WTC11 (cell line): Measurements from ENCODE around the gene CCDC121.

ENCODE experiments used
- ARID4B ChIP-seq: sonication (generic); formaldehyde crosslinking; IDR thresholded peaks from 2 replicates; pipeline ENCODE4 v1.8.0; 2023; ENCODE audit warnings: missing genetic modification reagents, mild to moderate bottlenecking, borderline replicate concordance
- ATF1 ChIP-seq: sonication (generic); formaldehyde crosslinking; IDR thresholded peaks from 2 replicates; pipeline ENCODE4 v1.8.1; 2023; ENCODE audit warnings: mild to moderate bottlenecking, moderate library complexity, missing genetic modification reagents
- CREB1 ChIP-seq: sonication (generic); formaldehyde crosslinking; IDR thresholded peaks from 2 replicates; pipeline ENCODE4 v1.8.0; 2023; ENCODE audit warnings: mild to moderate bottlenecking, missing genetic modification reagents
- CTCF ChIP-seq: fragments of 200-600 bp; IDR thresholded peaks from 2 replicates; pipeline ENCODE4 v1.8.0; 2022; ENCODE audit warnings: antibody characterized with exemption
- MAX ChIP-seq: sonication (generic); formaldehyde crosslinking; IDR thresholded peaks from 2 replicates; pipeline ENCODE4 v1.8.0; 2022; ENCODE audit warnings: mild to moderate bottlenecking, missing genetic modification reagents
- MLX ChIP-seq: sonication (generic); formaldehyde crosslinking; IDR thresholded peaks from 2 replicates; pipeline ENCODE4 v1.8.1; 2023; ENCODE audit warnings: mild to moderate bottlenecking, missing genetic modification reagents, moderate library complexity
- NFYB ChIP-seq: sonication (generic); formaldehyde crosslinking; conservative IDR thresholded peaks from 2 replicates; pipeline ENCODE4 v1.8.0; 2022; ENCODE audit warnings: low read depth, missing genetic modification reagents
- USF1 ChIP-seq: sonication (generic); formaldehyde crosslinking; IDR thresholded peaks from 2 replicates; pipeline ENCODE4 v1.8.0; 2022; ENCODE audit warnings: mild to moderate bottlenecking, missing genetic modification reagents

- TF ChIP-seq MLX (CRISPR knock-in tag) (no peak), MAX (CRISPR knock-in tag) (no peak), ATF1 (CRISPR knock-in tag) (no peak), ARID4B (CRISPR knock-in tag) (no peak), CTCF (no peak), NFYB (no peak), USF1 (CRISPR knock-in tag) (no peak), CREB1 (CRISPR knock-in tag) (no peak)
These were observed 9.3 kb upstream of the CCDC121 start for GRCh38 chr2:27638037-27638637.
